ENCODE results near the gene PGAP2.
A peak's percentile ranks its signal among the peaks of the same experiment; 100 is the strongest.

PGAP2 gene

GRCh38 chr11:3796002-3796311 lies 12.4 kb upstream of the PGAP2 start:
- H2BK12ac ChIP-seq (ENCODE audit: low read length in 2 of 2) = no peak overlapping the region
- H3K9me3 ChIP-seq (ENCODE audit: control insufficient read depth, low read length) = no peaks in the 10 kb centered on the region
- H3K9ac ChIP-seq (ENCODE audit: low read length) = peak overlapping the region; percentile 99
- H3K27ac ChIP-seq (ENCODE audit: low read length, poor library complexity, severe bottlenecking) = no peak overlapping the region
- H2BK15ac ChIP-seq (ENCODE audit: low read depth, poor library complexity, severe bottlenecking) = no peak overlapping the region
- no peak overlapping the region for H2AFZ ChIP-seq (ENCODE audit: low read depth, low read length)
- peaks cover 2% of the 10 kb centered on the region for H3K4me1 ChIP-seq (ENCODE audit: control insufficient read depth, insufficient read depth, low read depth, low read length)
- H3K36me3 ChIP-seq (ENCODE audit: control insufficient read depth in 1 of 2, insufficient read depth in 2 of 2, low read depth in 1 of 2, low read length in 2 of 2) = peaks cover 26 to 27% of the 10 kb centered on the region in 2 experiments
- H3K14ac ChIP-seq (ENCODE audit: low read length in 2 of 2) = no peak overlapping the region
- H2BK5ac ChIP-seq (ENCODE audit: low read depth, low read length, poor library complexity, severe bottlenecking) = no peak overlapping the region
- H4K8ac ChIP-seq (ENCODE audit: low read length) = no peak overlapping the region
- no peaks in the 10 kb centered on the region for H3K27me3 ChIP-seq (ENCODE audit: control insufficient read depth in 1 of 2, insufficient read depth in 1 of 2, low read length in 2 of 2)
- no peak overlapping the region for H3K23ac ChIP-seq (ENCODE audit: low read length in 2 of 2)
- H3K79me1 ChIP-seq (replicated peaks; ENCODE audit: low read length, poor library complexity, severe bottlenecking) = peaks cover 3% of the 10 kb centered on the region
- no peak overlapping the region for H4K91ac ChIP-seq (ENCODE audit: low read length)
- 83% methylated on average over 6 of the region's 6 CpGs for WGBS
- no peak overlapping the region for H3K4ac ChIP-seq (ENCODE audit: low read depth in 1 of 2, low read length in 2 of 2)
- H3K18ac ChIP-seq (ENCODE audit: low read depth in 1 of 2, low read length in 2 of 2) = no peak overlapping the region
- no peak overlapping the region for H2AK5ac ChIP-seq (ENCODE audit: low read length, severe bottlenecking)
- peak overlapping the region in 1 of 2 experiments; percentile 97 for H3K4me3 ChIP-seq (ENCODE audit: insufficient read depth in 1 of 2, low read depth in 1 of 2, low read length in 2 of 2)
- H2BK120ac ChIP-seq (ENCODE audit: low read depth, low read length) = no peak overlapping the region
- DNase-seq = no peak
- H3K4me2 ChIP-seq (ENCODE audit: low read length, poor library complexity, severe bottlenecking) = peak overlapping the region; percentile 64

GRCh38 chr11:3796346-3796745 lies 12.0 kb upstream of the PGAP2 start:
- Histone ChIP-seq H3K18ac (ENCODE audit: low read depth in 1 of 2, low read length in 2 of 2) (no peak overlapping the region), H2BK5ac (ENCODE audit: low read depth, low read length, poor library complexity, severe bottlenecking) (no peak overlapping the region), H3K4me3 (ENCODE audit: insufficient read depth in 1 of 2, low read depth in 1 of 2, low read length in 2 of 2) (peak overlapping the region in 1 of 2 experiments; percentile 97), H2BK120ac (ENCODE audit: low read depth, low read length) (no peak overlapping the region), H2AFZ (ENCODE audit: low read depth, low read length) (no peak overlapping the region), H2BK15ac (ENCODE audit: low read depth, poor library complexity, severe bottlenecking) (no peak overlapping the region), H3K27ac (ENCODE audit: low read length, poor library complexity, severe bottlenecking) (no peak overlapping the region), H3K23ac (ENCODE audit: low read length in 2 of 2) (no peak overlapping the region), H2AK5ac (ENCODE audit: low read length, severe bottlenecking) (no peak overlapping the region), H2BK12ac (ENCODE audit: low read length in 2 of 2) (no peak overlapping the region), H3K27me3 (ENCODE audit: control insufficient read depth in 1 of 2, insufficient read depth in 1 of 2, low read length in 2 of 2) (no peaks in the 10 kb centered on the region), H3K9ac (ENCODE audit: low read length) (peak overlapping the region; percentile 99), H3K4ac (ENCODE audit: low read depth in 1 of 2, low read length in 2 of 2) (no peak overlapping the region), H3K79me1 (replicated peaks; ENCODE audit: low read length, poor library complexity, severe bottlenecking) (peaks cover 3% of the 10 kb centered on the region), H4K8ac (ENCODE audit: low read length) (no peak overlapping the region), H3K9me3 (ENCODE audit: control insufficient read depth, low read length) (no peaks in the 10 kb centered on the region), H3K36me3 (ENCODE audit: control insufficient read depth in 1 of 2, insufficient read depth in 2 of 2, low read depth in 1 of 2, low read length in 2 of 2) (peaks cover 22 to 27% of the 10 kb centered on the region in 2 experiments), H4K91ac (ENCODE audit: low read length) (no peak overlapping the region), H3K4me2 (ENCODE audit: low read length, poor library complexity, severe bottlenecking) (peak overlapping the region; percentile 64), H3K4me1 (ENCODE audit: control insufficient read depth, insufficient read depth, low read depth, low read length) (peaks cover 2% of the 10 kb centered on the region), H3K14ac (ENCODE audit: low read length in 2 of 2) (no peak overlapping the region)
- DNase-seq = peak; percentile 19
- WGBS = 54% methylated on average over 12 of the region's 14 CpGs

GRCh38 chr11:3796801-3797328 lies 11.5 kb upstream of the PGAP2 start:
- Histone ChIP-seq H3K79me1 (replicated peaks; ENCODE audit: low read length, poor library complexity, severe bottlenecking) (peaks cover 3% of the 10 kb centered on the region), H3K14ac (ENCODE audit: low read length in 2 of 2) (no peak overlapping the region), H2BK15ac (ENCODE audit: low read depth, poor library complexity, severe bottlenecking) (no peak overlapping the region), H3K27me3 (ENCODE audit: control insufficient read depth in 1 of 2, insufficient read depth in 1 of 2, low read length in 2 of 2) (no peaks in the 10 kb centered on the region), H2AK5ac (ENCODE audit: low read length, severe bottlenecking) (no peak overlapping the region), H2AFZ (ENCODE audit: low read depth, low read length) (peak overlapping the region; percentile 78), H2BK5ac (ENCODE audit: low read depth, low read length, poor library complexity, severe bottlenecking) (peak overlapping the region; percentile 10), H3K23ac (ENCODE audit: low read length in 2 of 2) (no peak overlapping the region), H3K27ac (ENCODE audit: low read length, poor library complexity, severe bottlenecking) (no peak overlapping the region), H2BK120ac (ENCODE audit: low read depth, low read length) (peak overlapping the region; percentile 78), H3K4me3 (ENCODE audit: insufficient read depth in 1 of 2, low read depth in 1 of 2, low read length in 2 of 2) (peak overlapping the region; percentile 84 to 97), H3K9me3 (ENCODE audit: control insufficient read depth, low read length) (no peaks in the 10 kb centered on the region), H3K36me3 (ENCODE audit: control insufficient read depth in 1 of 2, insufficient read depth in 2 of 2, low read depth in 1 of 2, low read length in 2 of 2) (peaks cover 18 to 27% of the 10 kb centered on the region in 2 experiments), H2BK12ac (ENCODE audit: low read length in 2 of 2) (no peak overlapping the region), H4K91ac (ENCODE audit: low read length) (peak overlapping the region; percentile 90), H3K4me2 (ENCODE audit: low read length, poor library complexity, severe bottlenecking) (peak overlapping the region; percentile 64), H3K4me1 (ENCODE audit: control insufficient read depth, insufficient read depth, low read depth, low read length) (peaks cover 2% of the 10 kb centered on the region), H3K4ac (ENCODE audit: low read depth in 1 of 2, low read length in 2 of 2) (peak overlapping the region in 1 of 2 experiments; percentile 5), H3K9ac (ENCODE audit: low read length) (peak overlapping the region; percentile 99), H3K18ac (ENCODE audit: low read depth in 1 of 2, low read length in 2 of 2) (peak overlapping the region; percentile 85 to 99), H4K8ac (ENCODE audit: low read length) (peak overlapping the region; percentile 92)
- DNase-seq = peak; percentile 78
- WGBS = under 1% methylated on average over 16 of the region's 26 CpGs

- peaks cover 3% of the 10 kb centered on the region for H3K79me1 ChIP-seq (replicated peaks; ENCODE audit: low read length, poor library complexity, severe bottlenecking)
- H2BK15ac ChIP-seq (ENCODE audit: low read depth, poor library complexity, severe bottlenecking) = peak within 1 kb of the TSS; percentile 80
- H2BK5ac ChIP-seq (ENCODE audit: low read depth, low read length, poor library complexity, severe bottlenecking) = peak within 1 kb of the TSS; percentile 86
- DNase-seq = peak; percentile 100
- peak within 1 kb of the TSS; percentile 90 for H4K91ac ChIP-seq (ENCODE audit: low read length)
- H3K14ac ChIP-seq (ENCODE audit: low read length in 2 of 2) = peak within 1 kb of the TSS in 1 of 2 experiments; percentile 66
- peak within 1 kb of the TSS; percentile 92 for H4K8ac ChIP-seq (ENCODE audit: low read length)
- H2AK5ac ChIP-seq (ENCODE audit: low read length, severe bottlenecking) = no peak within 1 kb of the TSS
- peak within 1 kb of the TSS; percentile 99 for H3K9ac ChIP-seq (ENCODE audit: low read length)
- H3K4me1 ChIP-seq (ENCODE audit: control insufficient read depth, insufficient read depth, low read depth, low read length) = peaks cover 2% of the 10 kb centered on the region
- WGBS = under 1% methylated on average over 78 of the region's 86 CpGs
- no peaks in the 10 kb centered on the region for H3K27me3 ChIP-seq (ENCODE audit: control insufficient read depth in 1 of 2, insufficient read depth in 1 of 2, low read length in 2 of 2)
- no peaks in the 10 kb centered on the region for H3K9me3 ChIP-seq (ENCODE audit: control insufficient read depth, low read length)
- H3K4me2 ChIP-seq (ENCODE audit: low read length, poor library complexity, severe bottlenecking) = peak within 1 kb of the TSS; percentile 90
- peak within 1 kb of the TSS in 1 of 2 experiments; percentile 83 for H3K4ac ChIP-seq (ENCODE audit: low read depth in 1 of 2, low read length in 2 of 2)
- H2BK12ac ChIP-seq (ENCODE audit: low read length in 2 of 2) = peak within 1 kb of the TSS in 1 of 2 experiments; percentile 25
- H2AFZ ChIP-seq (ENCODE audit: low read depth, low read length) = peak within 1 kb of the TSS; percentile 86
- no peak within 1 kb of the TSS for H3K23ac ChIP-seq (ENCODE audit: low read length in 2 of 2)
- H3K27ac ChIP-seq (ENCODE audit: low read length, poor library complexity, severe bottlenecking) = peak within 1 kb of the TSS; percentile 96
- peak within 1 kb of the TSS; percentile 85 to 99 for H3K18ac ChIP-seq (ENCODE audit: low read depth in 1 of 2, low read length in 2 of 2)
- peak within 1 kb of the TSS; percentile 84 to 97 for H3K4me3 ChIP-seq (ENCODE audit: insufficient read depth in 1 of 2, low read depth in 1 of 2, low read length in 2 of 2)
- H2BK120ac ChIP-seq (ENCODE audit: low read depth, low read length) = peak within 1 kb of the TSS; percentile 78
- H3K36me3 ChIP-seq (ENCODE audit: control insufficient read depth in 1 of 2, insufficient read depth in 2 of 2, low read depth in 1 of 2, low read length in 2 of 2) = peaks cover 15 to 22% of the 10 kb centered on the region in 2 experiments
These were observed 10.8 kb upstream of the PGAP2 start, which contains the start of gene NUP98 for GRCh38 chr11:3797329-3798090. TSS of gene NUP98 (minus strand) at chr11:3797554. CDS start at chr11:3782117, 15,437 bp downstream.
